Pancreas (tissue), 10 donors: ENCODE measurements around the gene S100A16. TPM values are rescaled to one million over a fixed set of nuclear protein-coding genes. Genes with fewer than 3 reads are reported as not detected.
A peak's percentile ranks its signal among the peaks of the same experiment; 100 is the strongest.
"Not testable (repeated sequence)": the region's sequence is repeated elsewhere in the genome, so short reads cannot be mapped to it uniquely, and the experiment has no call there.

Source experiments
- ATAC-seq, 4 donors: fragments of 200-7000 bp; cut with Tn5 transposase; one replicate each; pipeline versions ENCODE4 v1.8.0 to v1.9.1; 2020; ENCODE audit warnings: mild to moderate bottlenecking in 4 of 4, moderate library complexity in 4 of 4
- DNase-seq, 6 donors: peaks; one replicate each; pipeline ENCODE4 v3.0.0-alpha.2; 2020
- FAIRE-seq: peaks from 2 replicates; lab custom pipeline; 2012; peaks lifted over from hg19 to GRCh38; lab: Jason Lieb, UNC
- H3K27ac ChIP-seq, 4 donors: fragments of 200-600 bp; sonication (generic); 1 replicate in 3 of 4; 2 replicates in 1 of 4; pipeline versions ENCODE4 v1.5.0 to v1.8.0; 2020
- H3K27me3 ChIP-seq, 4 donors: fragments of 200-600 bp; one replicate each; pipeline ENCODE4 v1.8.0; 2021
- H3K36me3 ChIP-seq, 3 donors: fragments of 200-600 bp; sonication (generic) in 1 of 3; one replicate each; pipeline versions ENCODE4 v1.5.0 to v1.8.0; 2020 to 2021
- H3K4me1 ChIP-seq, 3 donors: fragments of 200-600 bp; one replicate each; pipeline ENCODE4 v1.8.0; 2021
- H3K4me3 ChIP-seq, 4 donors: fragments of 200-600 bp; sonication (generic) in 2 of 4; one replicate each; pipeline versions ENCODE4 v1.5.0 to v1.8.0; 2020 to 2021
- H3K9me3 ChIP-seq, 4 donors: fragments of 200-600 bp; one replicate each; pipeline ENCODE4 v1.8.0; 2021
- CTCF ChIP-seq, 4 donors: fragments of 200-600 bp; sonication (generic) in 3 of 4; IDR thresholded peaks; one replicate each; pipeline versions ENCODE4 v1.5.0 to v1.8.0; 2021; ENCODE audit warnings: antibody characterized with exemption in 4 of 4
- WGBS, 2 donors: extraction: QIAGEN DNeasy Blood & Tissue Kit; methylation state at CpG; one replicate each; pipeline ENCODE4 v1.1.7; 2013; 5-methylcytosine and 5-hydroxymethylcytosine counted together
- intact Hi-C, 3 donors: fragments of 100-400 bp; cut with DNase I; formaldehyde crosslinking; loops; one replicate each; pipeline versions ENCODE4 v1.11.1 to v1.14.2; 2022
- polyA plus RNA-seq, 2 donors: library from polyadenylated mRNA; stranded (reverse); fragments of 200-250 nt; gene quantifications; one replicate each; pipeline ENCODE4 v1.2.3, GENCODE V29; 2013
- total RNA-seq, 6 donors: library from RNA; stranded (reverse); fragmentation: NEBNext Ultra II Directional in 4 of 6; extraction: Animal tissue kit (Norgen Biotek cat#: 25700) in 4 of 6; gene quantifications; one replicate each; pipeline versions ENCODE4 v1.2.1 to v1.2.4, GENCODE V29; 2021 to 2023
- donor health status: healthy with polysubstance abuse.
- donor health status: DM: no; HTN: no; CAD: no; lungs with moderate emphysema.
- donor health status: DM: no; HTN: no; CAD: no.
- donor health status: control.
- donor health status: control.
- donor health status: Bipolar disorder and iron deficiency.
- donor health status: DM: yes; HTN: yes; CAD: no.
- donor health status: DM: no; HTN: no; CAD: no.
- donor health status: DM: no; HTN: no; CAD: no.
- donor health status: DM: yes; HTN: yes; CAD: no.

Gene S100A16
- total and polyA plus RNA-seq, 8 donors, result 8.1 to 43.9 (median 21.4) TPM

GRCh38 chr1:153577624-153578051 lies 35.3 kb downstream of the S100A16 start:
- no peak for FAIRE-seq
- no peak for ATAC-seq
- no peak overlapping the region for H3K4me3 ChIP-seq
- H3K27ac ChIP-seq, result no peak overlapping the region
- DNase-seq, result no peak
- intact Hi-C loops, result loop anchor here in 1 of 3 donors (10.0 kb wide), 1 partner anchor 47 kb away; the partner anchor contains the start of genes S100A1 and S100A13
- H3K36me3 ChIP-seq, result no peaks in the 10 kb centered on the region
- H3K4me1 ChIP-seq, result no peaks in the 10 kb centered on the region
- no peaks in the 10 kb centered on the region for H3K9me3 ChIP-seq
- H3K27me3 ChIP-seq, result no peaks in the 10 kb centered on the region
- no peak for TF ChIP-seq CTCF (IDR thresholded peaks at IDR 0.05)
- WGBS, 2 donors, result 47 to 63% methylated on average over 9 of the region's 9 CpGs

DNA sequence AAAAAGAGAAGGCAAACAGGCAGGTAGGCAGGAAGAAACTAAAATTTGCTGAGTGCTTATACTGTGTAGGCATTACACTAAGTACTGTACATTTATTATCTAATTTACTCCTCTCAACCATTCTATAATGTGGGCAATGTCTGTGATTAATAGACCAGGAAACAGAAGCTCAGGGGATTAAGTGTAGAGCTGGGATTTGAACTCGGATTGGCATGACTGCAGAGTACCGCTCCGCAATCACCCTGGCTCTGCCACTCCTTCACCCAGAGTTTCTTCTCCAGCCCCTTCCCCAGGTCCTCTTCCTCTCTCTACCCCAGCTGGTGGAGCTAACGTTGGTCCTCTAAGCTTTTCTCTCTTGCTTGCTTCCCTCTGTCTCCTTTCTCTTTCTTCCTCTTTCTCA lies 35.8 kb downstream of the S100A16 start:
- 69 to 76% methylated on average over 4 of the region's 4 CpGs for WGBS, 2 donors
- Histone ChIP-seq H3K27ac (no peak overlapping the region), H3K4me1 (no peaks in the 10 kb centered on the region), H3K4me3 (no peak overlapping the region), H3K9me3 (no peaks in the 10 kb centered on the region), H3K36me3 (no peaks in the 10 kb centered on the region), H3K27me3 (no peaks in the 10 kb centered on the region)
- DNase-seq (no peak), FAIRE-seq (no peak), ATAC-seq (no peak)
- intact Hi-C loops, result loop anchor here in 1 of 3 donors (10.0 kb wide), 1 partner anchor 48 kb away; the partner anchor contains the start of genes S100A1 and S100A13
- TF ChIP-seq CTCF (IDR thresholded peaks at IDR 0.05), result no peak

DNA sequence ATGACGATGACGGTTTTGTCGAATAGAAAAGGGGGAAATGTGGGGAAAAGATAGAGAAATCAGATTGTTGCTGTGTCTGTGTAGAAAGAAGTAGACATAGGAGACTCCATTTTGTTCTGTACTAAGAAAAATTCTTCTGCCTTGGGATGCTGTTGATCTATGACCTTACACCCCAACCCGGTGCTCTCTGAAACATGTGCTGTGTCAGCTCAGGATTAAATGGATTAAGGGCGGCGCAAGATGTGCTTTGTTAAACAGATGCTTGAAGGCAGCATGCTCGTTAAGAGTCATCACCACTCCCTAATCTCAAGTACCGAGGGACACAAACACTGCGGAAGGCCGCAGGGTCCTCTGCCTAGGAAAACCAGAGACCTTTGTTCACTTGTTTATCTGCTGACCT lies 37.4 kb downstream of the S100A16 start:
- not testable (repeated sequence) for H3K4me1 ChIP-seq, H3K27me3 ChIP-seq, FAIRE-seq, DNase-seq, H3K36me3 ChIP-seq, H3K9me3 ChIP-seq, ATAC-seq, H3K4me3 ChIP-seq, H3K27ac ChIP-seq
- WGBS, 2 donors, result 81 to 89% methylated on average over 9 to 10 of the region's 10 CpGs
- intact Hi-C loops, result loop anchor here in 1 of 3 donors (10.0 kb wide), 1 partner anchor 49 kb away; the partner anchor contains the start of genes S100A1 and S100A13

GRCh38 chr1:153575081-153575491 lies 37.9 kb downstream of the S100A16 start:
- H3K9me3 ChIP-seq, H3K27me3 ChIP-seq, H3K36me3 ChIP-seq, H3K4me3 ChIP-seq, ATAC-seq, FAIRE-seq, H3K4me1 ChIP-seq, H3K27ac ChIP-seq: not testable (repeated sequence)
- 90 to 91% methylated on average over 26 to 35 of the region's 35 CpGs for WGBS, 2 donors
- intact Hi-C loops, result loop anchor here in 1 of 3 donors (10.0 kb wide), 1 partner anchor 50 kb away; the partner anchor contains the start of genes S100A1 and S100A13
- DNase-seq, result peak in 1 of 6 donors; percentile 58

DNA sequence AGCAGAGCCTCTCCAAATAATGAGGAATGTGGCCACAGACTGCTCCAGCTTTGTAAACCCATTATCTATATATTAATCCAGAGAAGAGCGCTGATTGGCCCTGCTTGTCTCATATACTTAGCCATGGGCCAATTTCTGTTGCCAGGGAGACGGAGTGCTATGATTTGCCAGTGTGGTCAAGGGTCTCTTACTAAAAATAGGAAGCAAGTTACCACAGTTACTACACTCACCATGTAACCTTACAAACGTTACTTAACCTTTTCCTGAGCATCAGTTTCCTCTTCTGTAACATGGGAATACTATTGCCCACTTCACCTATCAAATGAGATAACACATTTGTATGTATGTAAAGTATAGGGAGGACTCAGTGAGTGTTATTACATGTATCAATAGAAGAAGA lies 39.6 kb downstream of the S100A16 start:
- H3K27me3 ChIP-seq, result no peaks in the 10 kb centered on the region
- DNase-seq (no peak), ATAC-seq (no peak), FAIRE-seq (no peak)
- H3K27ac ChIP-seq, result peak overlapping the region in 2 of 4 donors; percentile 50 to 51
- H3K4me1 ChIP-seq, result peaks cover 0 to 4% (median 0%) of the 10 kb centered on the region in 3 donors
- WGBS, 2 donors, result 79 to 85% methylated on average over 3 of the region's 3 CpGs
- no peaks in the 10 kb centered on the region for H3K9me3 ChIP-seq
- intact Hi-C loops, result loop anchor here in 1 of 3 donors (10.0 kb wide), 1 partner anchor 51 kb away; the partner anchor contains the start of genes S100A1 and S100A13
- H3K4me3 ChIP-seq, result no peak overlapping the region
- no peaks in the 10 kb centered on the region for H3K36me3 ChIP-seq
- TF ChIP-seq CTCF (IDR thresholded peaks at IDR 0.05), result no peak

DNA sequence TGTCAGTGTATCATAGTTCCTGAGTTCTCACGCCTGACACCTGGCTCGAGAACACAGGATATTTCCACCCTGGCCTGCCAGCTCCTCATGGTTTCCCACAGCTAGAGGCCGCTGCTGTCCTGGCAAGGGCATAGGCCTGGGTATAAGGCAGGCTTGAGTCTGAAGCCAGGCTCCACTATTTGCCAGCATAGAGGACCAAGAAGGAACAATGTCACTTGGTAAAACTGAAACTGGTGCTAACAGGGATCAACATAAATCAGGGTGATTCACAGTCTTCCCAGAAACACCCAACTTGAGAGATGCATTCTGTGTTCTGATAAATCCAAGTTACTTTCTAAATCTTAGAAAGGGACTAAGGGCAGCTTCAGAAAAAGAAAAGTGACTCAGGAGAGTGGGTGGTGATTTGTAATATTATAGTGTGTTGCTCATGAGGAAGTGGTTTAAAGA lies 40.3 kb downstream of the S100A16 start:
- H3K36me3 ChIP-seq, result no peaks in the 10 kb centered on the region
- no peak overlapping the region for H3K4me3 ChIP-seq
- FAIRE-seq, result no peak
- TF ChIP-seq CTCF (IDR thresholded peaks at IDR 0.05), result peak; percentile 69 to 88 (median 77)
- peak overlapping the region in 2 of 4 donors; percentile 50 to 51 for H3K27ac ChIP-seq
- 2 to 4% methylated on average over 3 of the region's 3 CpGs for WGBS, 2 donors
- no peaks in the 10 kb centered on the region for H3K27me3 ChIP-seq
- ATAC-seq, result peak; percentile 90 to 94 (median 92)
- H3K9me3 ChIP-seq, result no peaks in the 10 kb centered on the region
- intact Hi-C loops, result loop anchor here in 1 of 3 donors (10.0 kb wide), 1 partner anchor 52 kb away; the partner anchor contains the start of genes S100A1 and S100A13
- peak; percentile 80 to 92 (median 84) for DNase-seq
- peaks cover 0 to 9% (median 0%) of the 10 kb centered on the region in 3 donors for H3K4me1 ChIP-seq
